Measurements from ENCODE around the gene MRPL23.

The MRPL23 gene

GRCh38 chr11:1988667-1989317 lies 41.7 kb downstream of the MRPL23 start:
- H3K4me3 ChIP-seq (ENCODE audit: low read depth, low read length), result no peak overlapping the region

DNA sequence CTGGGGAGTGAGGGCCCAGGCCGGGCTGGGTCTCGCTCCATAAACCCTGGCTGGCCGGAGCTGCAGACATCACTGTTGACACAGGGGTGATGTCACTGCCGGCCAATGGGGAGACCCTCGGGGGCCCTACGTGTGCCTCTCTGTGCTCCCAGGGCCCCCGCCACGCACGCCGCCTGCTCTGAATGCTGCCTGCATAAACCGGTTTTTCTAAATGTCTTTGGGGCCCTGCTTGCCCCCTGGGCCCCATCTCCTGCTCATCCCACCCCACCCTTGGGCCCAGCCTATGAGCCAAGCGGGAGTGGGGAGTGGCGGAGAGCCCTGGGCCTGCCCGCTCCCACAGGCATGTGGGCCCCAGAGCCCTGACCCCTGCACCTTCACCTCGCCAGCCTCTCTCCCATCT lies 42.8 kb downstream of the MRPL23 start:
- no peak overlapping the region for H3K4me3 ChIP-seq (ENCODE audit: low read depth, low read length)

GRCh38 chr11:1990872-1991578 lies 43.9 kb downstream of the MRPL23 start:
- H3K4me3 ChIP-seq (ENCODE audit: low read depth, low read length), result no peak overlapping the region

DNA sequence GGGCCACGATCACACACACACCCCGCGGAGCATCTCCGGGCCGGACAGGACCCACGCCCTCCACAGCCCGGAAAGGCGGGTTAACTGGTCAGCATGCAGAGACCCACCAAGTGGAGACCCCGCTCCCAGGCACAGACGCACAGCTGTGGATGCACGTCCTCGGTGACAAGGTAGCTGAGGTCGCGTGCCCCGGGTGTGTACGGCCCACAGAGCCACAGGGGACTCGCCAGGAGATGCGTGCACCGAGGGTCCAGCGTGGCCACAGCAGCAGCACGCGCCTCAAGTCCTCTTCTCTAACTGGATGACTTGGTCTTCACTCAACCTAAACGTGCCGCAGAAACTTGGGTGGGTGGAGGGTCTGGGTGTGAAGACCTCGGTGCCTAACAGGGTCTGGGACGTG lies 45.0 kb downstream of the MRPL23 start:
- no peak overlapping the region for H3K4me3 ChIP-seq (ENCODE audit: low read depth, low read length)

GRCh38 chr11:1994121-1994520 lies 47.0 kb downstream of the MRPL23 start:
- H3K4me3 ChIP-seq (ENCODE audit: low read depth, low read length), result no peak overlapping the region

DNA sequence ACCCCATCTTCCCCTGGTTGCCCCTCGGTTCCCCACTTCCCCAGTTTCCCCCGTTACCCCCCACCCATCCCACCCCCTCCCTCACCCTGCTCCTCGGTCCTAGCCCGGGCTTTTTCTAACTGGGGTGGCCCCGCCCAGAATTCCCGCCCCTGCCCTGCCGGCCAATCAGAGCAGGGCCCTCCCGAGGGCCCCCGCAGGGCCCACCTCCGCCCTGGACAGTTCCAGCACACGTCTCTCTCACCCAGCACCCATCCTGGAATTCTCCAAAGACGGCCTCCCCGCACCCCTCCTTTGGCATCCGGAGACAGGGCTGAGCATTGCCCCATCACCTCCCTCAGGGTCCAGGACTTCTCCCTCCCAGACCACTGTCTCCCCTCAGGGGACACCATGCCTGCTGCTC lies 50.6 kb downstream of the MRPL23 start, which contains the start of gene H19:
TSS of gene H19 (minus strand) at position 88 of the 400 bp plus-strand sequence.
- no peak within 1 kb of the TSS for H3K4me3 ChIP-seq (ENCODE audit: low read depth, low read length)

DNA sequence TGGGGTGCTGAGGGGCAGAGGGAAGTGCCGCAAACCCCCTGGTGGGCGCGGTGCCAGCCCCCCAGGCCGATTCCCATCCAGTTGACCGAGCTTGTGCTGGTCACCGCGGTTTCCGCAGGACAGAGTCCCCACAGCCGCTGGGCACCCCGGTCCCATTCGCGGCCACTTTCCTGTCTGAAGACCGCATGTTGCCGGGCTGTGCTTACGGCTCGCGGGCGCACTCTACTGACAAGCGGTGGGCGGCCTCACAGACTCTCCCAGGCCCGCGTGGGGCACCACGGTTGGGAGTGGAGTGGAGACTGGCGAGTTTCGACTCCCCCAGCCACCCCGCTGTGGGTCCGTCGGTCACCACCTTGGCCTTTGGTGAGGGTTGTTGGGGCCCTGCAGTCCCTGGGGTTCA lies 51.2 kb downstream of the MRPL23 start:
- H3K4me3 ChIP-seq (ENCODE audit: low read depth, low read length), result no peak overlapping the region

DNA sequence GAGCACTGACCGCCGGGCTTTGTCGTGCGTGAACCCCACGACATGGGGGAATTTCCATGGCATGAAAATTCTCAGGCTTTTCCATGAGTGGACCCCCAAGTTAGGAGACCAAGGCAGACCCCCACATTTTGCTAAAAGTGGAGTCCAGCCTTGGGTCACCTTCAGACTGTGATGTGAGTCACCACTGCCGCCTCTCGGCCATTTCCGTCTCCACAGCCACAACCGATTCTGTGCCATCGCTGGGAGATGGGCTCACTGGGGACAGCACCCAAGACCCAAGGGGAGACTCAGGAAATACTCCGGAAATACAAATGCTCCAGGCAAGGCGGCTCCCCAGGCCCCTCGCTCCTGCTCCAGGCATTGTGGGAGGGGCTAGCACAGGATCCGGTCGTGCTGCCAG lies 51.7 kb downstream of the MRPL23 start:
- H3K4me3 ChIP-seq (ENCODE audit: low read depth, low read length), result no peak overlapping the region

GRCh38 chr11:2002042-2002776 lies 55.1 kb downstream of the MRPL23 start:
- no peak overlapping the region for H3K4me3 ChIP-seq (ENCODE audit: low read depth, low read length)

DNA sequence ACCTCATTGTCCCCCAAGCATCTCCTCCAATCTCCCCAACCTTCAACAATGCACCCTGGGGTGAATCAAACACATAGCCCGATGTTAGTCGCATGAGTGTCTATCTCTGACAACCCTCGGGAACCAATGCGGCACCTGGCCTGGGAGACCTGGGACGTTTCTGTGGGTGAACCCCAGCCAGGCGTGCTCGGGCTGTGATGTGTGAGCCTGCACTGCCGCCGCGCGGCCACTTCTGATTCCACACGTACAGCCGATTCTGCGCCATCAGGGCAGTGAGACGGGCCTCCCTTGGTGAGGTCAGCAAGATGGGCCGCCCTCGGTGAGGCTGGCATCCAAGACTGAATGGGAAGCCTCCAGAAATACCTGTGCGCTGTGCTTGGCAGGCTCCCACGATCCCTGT lies 55.7 kb downstream of the MRPL23 start:
- H3K4me3 ChIP-seq (ENCODE audit: low read depth, low read length), result no peak overlapping the region

GRCh38 chr11:2004466-2004865 lies 57.3 kb downstream of the MRPL23 start:
- H3K4me3 ChIP-seq (ENCODE audit: low read depth, low read length), result no peak overlapping the region
